HCT116 (cell line): ENCODE results near the gene FXYD6. TPM values are rescaled to one million over a fixed set of nuclear protein-coding genes. Genes with fewer than 3 reads are reported as not detected.

Source experiments
- ATAC-seq: fragments of 200-7000 bp; cut with Tn5 transposase; 2 replicates; pipeline ENCODE4 v1.9.1; 2020; ENCODE audit warnings: mild to moderate bottlenecking, moderate library complexity
- BruUV-seq: library from RNA; stranded (reverse); fragments of 400-500 nt; replicated peaks from 2 replicates; lab custom pipeline; 2021; lab: Mats Ljungman, UMichigan
- CTCF ChIA-PET: fragments of 300-600 bp; sonication (Branson Sonifier 250); formaldehyde crosslinking; loops from one replicate; lab custom pipeline; 2021; ENCODE audit warnings: antibody characterized with exemption; lab: Charles Lee
- POLR2A ChIA-PET: fragments of 300-600, 350-600 bp; sonication (Branson Sonifier 250); formaldehyde crosslinking; loops from one replicate; lab custom pipeline; 2021; ENCODE audit warnings: antibody characterized with exemption; lab: Charles Lee
- RAD21 ChIA-PET, 2 experiments: fragments of 300-600 bp; sonication (Branson Sonifier 250); formaldehyde crosslinking; loops; one replicate each; lab custom pipeline; 2023; ENCODE audit warnings: low total read pairs in 2 of 2; ENCODE audit not compliant: uncharacterized antibody in 2 of 2, unreplicated experiment in 2 of 2, low non-redundant PET in 1 of 2; lab: Charles Lee
- DNase-seq: peaks from one replicate; pipeline ENCODE4 v3.0.0-alpha.2; 2010; ENCODE audit warnings: low read depth, low spot score
- H2AFZ ChIP-seq: fragments of 200-600 bp; shearing (Covaris generic), sonication (generic); 2 replicates; pipeline ENCODE4 v1.6.1; 2017; ENCODE audit warnings: low read depth, mixed run types, mixed read lengths, antibody characterized with exemption, low read length; ENCODE audit not compliant: poor library complexity, severe bottlenecking
- H3K27ac ChIP-seq: 2 replicates; pipeline ENCODE4 v1.5.1; 2012; ENCODE audit warnings: low read depth, low read length
- H3K27me3 ChIP-seq: fragments of 200-600 bp; sonication (generic); 2 replicates; pipeline ENCODE4 v1.6.1; 2016; ENCODE audit warnings: mixed run types, low read length, mixed read lengths; ENCODE audit not compliant: insufficient read depth
- H3K36me3 ChIP-seq, 2 experiments: fragments of 200-500 bp in 1 of 2; fragments of 200-600 bp in 1 of 2; sonication (Bioruptor generic) in 1 of 2; sonication (generic) in 1 of 2; 2 replicates each; pipeline versions ENCODE4 v1.5.1 to v1.6.1; 2014 to 2016; ENCODE audit warnings: low read length in 2 of 2, inconsistent platforms in 1 of 2, mixed read lengths in 1 of 2, mixed run types in 1 of 2; ENCODE audit not compliant: insufficient read depth in 2 of 2, control insufficient read depth in 1 of 2
- H3K4me1 ChIP-seq, 2 experiments: fragments of 200-600 bp in 1 of 2; sonication (generic) in 1 of 2; 2 replicates each; pipeline versions ENCODE4 v1.5.1 to v1.6.1; 2012 to 2017; ENCODE audit warnings: low read length in 2 of 2, inconsistent platforms in 1 of 2, mild to moderate bottlenecking in 1 of 2, mixed read lengths in 1 of 2, mixed run types in 1 of 2, moderate library complexity in 1 of 2; ENCODE audit not compliant: insufficient read depth in 2 of 2, control insufficient read depth in 1 of 2
- H3K4me2 ChIP-seq: fragments of 200-600 bp; sonication (generic); 2 replicates; pipeline ENCODE4 v1.6.1; 2017; ENCODE audit warnings: mixed run types, low read length, mixed read lengths
- H3K4me3 ChIP-seq, 2 experiments: fragments of 200-600 bp in 1 of 2; sonication (generic) in 1 of 2; replicated peaks in 1 of 2; 2 replicates each; pipeline ENCODE4 v1.5.1; 2011 to 2016; ENCODE audit warnings: low read length in 2 of 2, control low read depth in 1 of 2, low read depth in 1 of 2, mild to moderate bottlenecking in 1 of 2, mixed read lengths in 1 of 2, mixed run types in 1 of 2
- H3K79me2 ChIP-seq: fragments of 200-600 bp; sonication (generic); 2 replicates; pipeline ENCODE4 v1.6.1; 2017; ENCODE audit warnings: mild to moderate bottlenecking, mixed run types, low read length, moderate library complexity, mixed read lengths; ENCODE audit not compliant: insufficient read depth
- H3K9ac ChIP-seq: fragments of 200-600 bp; sonication (generic); 2 replicates; pipeline ENCODE4 v1.6.1; 2016; ENCODE audit warnings: low read length, mixed read lengths
- H3K9me2 ChIP-seq: fragments of 200-600 bp; sonication (generic), shearing (Covaris generic); 2 replicates; pipeline ENCODE4 v1.6.1; 2017; ENCODE audit warnings: mixed run types, mild to moderate bottlenecking, moderate library complexity; ENCODE audit not compliant: insufficient read depth
- H3K9me3 ChIP-seq, 2 experiments: fragments of 200-500 bp in 1 of 2; fragments of 200-600 bp in 1 of 2; sonication (Bioruptor generic) in 1 of 2; sonication (generic) in 1 of 2; 2 replicates each; pipeline ENCODE4 v1.6.1; 2014 to 2017; ENCODE audit warnings: low read length in 2 of 2, mixed read lengths in 2 of 2, inconsistent platforms in 1 of 2, low read depth in 1 of 2, mild to moderate bottlenecking in 1 of 2, mixed run types in 1 of 2, moderate library complexity in 1 of 2; ENCODE audit not compliant: control insufficient read depth in 1 of 2, insufficient read depth in 1 of 2
- H4K20me1 ChIP-seq: fragments of 200-600 bp; sonication (generic), shearing (Covaris generic); 2 replicates; pipeline ENCODE4 v1.6.1; 2017; ENCODE audit warnings: mixed run types, mild to moderate bottlenecking, moderate library complexity; ENCODE audit not compliant: insufficient read depth
- CBX3 ChIP-seq: IDR thresholded peaks from 2 replicates; pipeline ENCODE4 v1.6.1; 2012; ENCODE audit warnings: low read depth
- EGR1 ChIP-seq: IDR thresholded peaks from 2 replicates; pipeline ENCODE4 v1.6.1; 2012; ENCODE audit warnings: low read depth
- ELF1 ChIP-seq: IDR thresholded peaks from 2 replicates; pipeline ENCODE4 v1.6.1; 2012; ENCODE audit warnings: low read depth, borderline replicate concordance
- FOSL1 ChIP-seq: IDR thresholded peaks from 2 replicates; pipeline ENCODE4 v1.6.1; 2012; ENCODE audit warnings: low read depth
- POLR2A ChIP-seq: IDR thresholded peaks from 2 replicates; pipeline ENCODE4 v1.7.0; 2011; ENCODE audit warnings: borderline replicate concordance; ENCODE audit not compliant: insufficient read depth, insufficient read length; ENCODE audit errors: extremely low read depth
- POLR2AphosphoS5 ChIP-seq: IDR thresholded peaks from 2 replicates; pipeline ENCODE4 v1.6.1; 2011; ENCODE audit warnings: mild to moderate bottlenecking, low read depth, low read length, moderate library complexity
- RAD21 ChIP-seq: IDR thresholded peaks from 2 replicates; pipeline ENCODE4 v1.6.1; 2012; ENCODE audit warnings: low read depth, mild to moderate bottlenecking
- YY1 ChIP-seq: IDR thresholded peaks from 2 replicates; pipeline ENCODE4 v1.6.1; 2011; ENCODE audit warnings: low read length, low read depth, moderate library complexity, mild to moderate bottlenecking; ENCODE audit not compliant: insufficient replicate concordance; ENCODE audit errors: extremely low read depth
- intact Hi-C: fragments of 100-400 bp; cut with micrococcal nuclease; formaldehyde crosslinking; loops from 2 replicates; pipeline ENCODE4 v1.10.0; 2022
- total RNA-seq: library from RNA; stranded (reverse); gene quantifications from one replicate; pipeline ENCODE4 v1.2.1, GENCODE V29; 2021; ENCODE audit not compliant: unreplicated experiment
- TF ChIP-seq, protein P1 (sequence below), 3 experiments: fragments of 200-600 bp in 1 of 3; sonication (generic) in 1 of 3; IDR thresholded peaks in 2 of 3; conservative IDR thresholded peaks in 1 of 3; 2 replicates each; pipeline ENCODE4 v1.5.1; 2012 to 2017; ENCODE audit warnings: low read depth in 2 of 3, low read length in 2 of 3, antibody characterized with exemption in 1 of 3, borderline replicate concordance in 1 of 3, control low read depth in 1 of 3, mild to moderate bottlenecking in 1 of 3, mixed read lengths in 1 of 3, mixed run types in 1 of 3, moderate library complexity in 1 of 3; ENCODE audit not compliant: insufficient read depth in 1 of 3

FXYD6 gene
- total RNA-seq, 1 experiment from 2014 or later, result 2.5 TPM

DNA sequence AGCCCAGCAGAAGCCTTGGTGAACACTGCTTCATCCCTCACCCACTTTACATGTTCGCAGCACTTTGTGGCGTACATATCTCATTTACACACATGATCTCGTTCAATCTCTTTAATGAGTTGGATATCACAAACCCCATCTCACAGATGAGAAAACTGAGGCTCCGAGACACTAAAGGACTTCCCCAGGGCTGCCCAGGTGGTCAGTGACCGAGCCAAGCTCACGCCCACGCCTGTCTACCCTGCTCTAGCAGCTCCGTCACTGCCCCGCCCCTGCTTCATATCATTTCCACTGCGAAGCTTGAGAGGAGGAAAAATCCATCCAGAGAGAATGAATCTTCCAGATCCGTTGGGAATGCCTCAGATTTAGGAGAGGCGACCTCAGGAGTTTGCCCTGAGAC is 67.7 kb downstream of the FXYD6 start:
- POLR2A ChIA-PET, result interaction anchor here (1.0 to 1.2 kb wide), 3 partner anchors 9 to 382 kb away, joined by 3 to 4 read pairs (median 4); no protein-coding TSS in a partner anchor
- peak; percentile 41 for ATAC-seq
- H2AFZ ChIP-seq, result peak overlapping the region; percentile 87
- no peaks in the 10 kb centered on the region for H3K36me3 ChIP-seq
- DNase-seq, result no peak
- peaks cover 6 to 13% of the 10 kb centered on the region in 2 experiments; a peak in 3 of 4 replicates for H3K4me1 ChIP-seq
- RAD21 ChIA-PET, result interaction anchor here (0.7 to 1.6 kb wide), 6 partner anchors 9 to 383 kb away, joined by 3 to 16 read pairs (median 4); no protein-coding TSS in a partner anchor
- peak overlapping the region; percentile 10; the same call in 1 of the 2 replicates for H3K9ac ChIP-seq
- H3K4me3 ChIP-seq, result peak overlapping the region; percentile 19 to 42
- H3K9me3 ChIP-seq, result no peaks in the 10 kb centered on the region
- TF ChIP-seq RAD21 (no peak), EGR1 (peak; percentile 72), CBX3 (peak; percentile 52; the same call in 1 of the 2 replicates)
- TF ChIP-seq, all 23 proteins: peak for 2
- H3K79me2 ChIP-seq, result no peaks in the 10 kb centered on the region
- H3K9me2 ChIP-seq, result no peaks in the 10 kb centered on the region
- no peak overlapping the region for H3K27ac ChIP-seq
- H3K27me3 ChIP-seq, result no peaks in the 10 kb centered on the region
- BruUV-seq, result no TSS peak
- intact Hi-C loops, result loop anchor here (2.0 to 5.0 kb wide), 4 partner anchors 364 to 479 kb away; no protein-coding TSS in a partner anchor
- H3K4me2 ChIP-seq, result peak overlapping the region; percentile 76
- H4K20me1 ChIP-seq, result no peaks in the 10 kb centered on the region
- CTCF ChIA-PET, result interaction anchor here (0.7 to 3.2 kb wide), 10 partner anchors 8 to 382 kb away, joined by 3 to 90 read pairs (median 15); no protein-coding TSS in a partner anchor

DNA sequence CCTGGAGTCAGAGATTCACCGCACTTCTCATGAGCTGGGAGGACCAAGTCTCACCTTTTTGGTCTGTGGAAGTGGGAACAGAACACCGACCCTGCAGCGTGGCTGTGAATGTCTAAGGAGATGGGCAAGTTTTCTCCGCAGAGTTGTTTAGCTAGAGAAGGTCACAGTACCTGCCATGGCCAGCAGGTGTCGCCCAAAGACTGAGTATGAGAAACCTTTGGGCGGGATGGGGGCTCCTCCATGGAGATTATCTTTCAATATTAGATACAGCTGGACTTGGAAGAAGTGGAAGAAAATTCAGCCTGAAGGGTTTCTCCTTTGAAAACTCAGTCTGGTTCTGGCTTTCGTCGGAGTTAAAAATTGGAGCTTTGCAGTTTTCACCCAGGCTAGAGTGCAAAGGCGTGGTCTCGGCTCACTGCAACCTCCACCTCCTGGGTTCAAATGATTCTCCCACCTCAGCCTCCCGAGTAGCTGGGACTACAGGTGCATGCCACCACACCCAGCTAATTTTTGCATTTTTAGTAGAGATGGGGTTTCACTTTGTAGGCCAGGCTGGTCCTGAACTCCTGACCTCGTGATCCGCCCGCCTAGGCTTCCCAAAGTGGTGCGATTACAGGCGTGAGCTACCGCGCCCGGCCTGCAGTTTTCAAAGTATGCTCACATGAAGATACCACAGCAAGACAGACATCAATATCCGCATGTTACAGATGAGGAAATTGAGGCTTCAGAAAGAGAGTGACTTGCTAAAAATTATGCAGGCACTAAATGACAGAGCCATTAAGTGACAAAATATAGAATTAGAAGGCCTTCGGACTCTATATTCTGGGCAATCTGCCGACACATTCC is 68.8 kb downstream of the FXYD6 start:
- H2AFZ ChIP-seq, result no peak overlapping the region
- H4K20me1 ChIP-seq, result no peaks in the 10 kb centered on the region
- peak overlapping the region; percentile 36 for H3K4me2 ChIP-seq
- no peaks in the 10 kb centered on the region for H3K36me3 ChIP-seq
- no peak overlapping the region for H3K4me3 ChIP-seq
- ATAC-seq (peak; percentile 63), DNase-seq (peak; percentile 38)
- H3K4me1 ChIP-seq, result peaks cover 6 to 13% of the 10 kb centered on the region in 2 experiments; a peak in 3 of 4 replicates
- TF ChIP-seq RAD21, result peak; percentile 88
- no peak for TF ChIP-seq ELF1
- no peak for TF ChIP-seq YY1
- TF ChIP-seq, protein P1, sequence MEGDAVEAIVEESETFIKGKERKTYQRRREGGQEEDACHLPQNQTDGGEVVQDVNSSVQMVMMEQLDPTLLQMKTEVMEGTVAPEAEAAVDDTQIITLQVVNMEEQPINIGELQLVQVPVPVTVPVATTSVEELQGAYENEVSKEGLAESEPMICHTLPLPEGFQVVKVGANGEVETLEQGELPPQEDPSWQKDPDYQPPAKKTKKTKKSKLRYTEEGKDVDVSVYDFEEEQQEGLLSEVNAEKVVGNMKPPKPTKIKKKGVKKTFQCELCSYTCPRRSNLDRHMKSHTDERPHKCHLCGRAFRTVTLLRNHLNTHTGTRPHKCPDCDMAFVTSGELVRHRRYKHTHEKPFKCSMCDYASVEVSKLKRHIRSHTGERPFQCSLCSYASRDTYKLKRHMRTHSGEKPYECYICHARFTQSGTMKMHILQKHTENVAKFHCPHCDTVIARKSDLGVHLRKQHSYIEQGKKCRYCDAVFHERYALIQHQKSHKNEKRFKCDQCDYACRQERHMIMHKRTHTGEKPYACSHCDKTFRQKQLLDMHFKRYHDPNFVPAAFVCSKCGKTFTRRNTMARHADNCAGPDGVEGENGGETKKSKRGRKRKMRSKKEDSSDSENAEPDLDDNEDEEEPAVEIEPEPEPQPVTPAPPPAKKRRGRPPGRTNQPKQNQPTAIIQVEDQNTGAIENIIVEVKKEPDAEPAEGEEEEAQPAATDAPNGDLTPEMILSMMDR (IDR thresholded peaks at IDR 0.05 in 2 of 3, conservative IDR thresholded peaks at IDR 0.05 in 1 of 3; ENCODE audit: borderline replicate concordance in 1 of 3, insufficient read depth in 1 of 3, low read depth in 2 of 3, low read length in 2 of 3), result peak; percentile 79 to 93 (median 93)
- TF ChIP-seq POLR2AphosphoS5, result no peak
- TF ChIP-seq FOSL1, result no peak
- no peak for TF ChIP-seq POLR2A
- H3K27me3 ChIP-seq, result no peaks in the 10 kb centered on the region
- ChIA-PET RAD21 (interaction anchor here (0.8 to 1.2 kb wide), 7 partner anchors 10 to 382 kb away, joined by 3 to 6 read pairs (median 4); no protein-coding TSS in a partner anchor), CTCF (interaction anchor here (0.6 to 3.2 kb wide), 19 partner anchors 10 to 483 kb away, joined by 3 to 90 read pairs (median 4); no protein-coding TSS in a partner anchor), POLR2A (interaction anchor here (0.8 kb wide), 1 partner anchor 10 kb away, joined by 3 read pairs; no protein-coding TSS in a partner anchor)
- no peaks in the 10 kb centered on the region for H3K79me2 ChIP-seq
- H3K9ac ChIP-seq, result no peak overlapping the region
- no peaks in the 10 kb centered on the region for H3K9me2 ChIP-seq
- H3K27ac ChIP-seq, result no peak overlapping the region
- no TSS peak for BruUV-seq
- no peaks in the 10 kb centered on the region for H3K9me3 ChIP-seq
- intact Hi-C loops, result loop anchor here (1.0 to 5.0 kb wide), 5 partner anchors 246 to 480 kb away; no protein-coding TSS in a partner anchor
